ENCODE measurements around the gene CCNC. TPM values are rescaled to one million over a fixed set of nuclear protein-coding genes. Genes with fewer than 3 reads are reported as not detected.

CCNC gene
- total RNA-seq, 1 donor from 2014 or later, result 49.3 TPM

DNA sequence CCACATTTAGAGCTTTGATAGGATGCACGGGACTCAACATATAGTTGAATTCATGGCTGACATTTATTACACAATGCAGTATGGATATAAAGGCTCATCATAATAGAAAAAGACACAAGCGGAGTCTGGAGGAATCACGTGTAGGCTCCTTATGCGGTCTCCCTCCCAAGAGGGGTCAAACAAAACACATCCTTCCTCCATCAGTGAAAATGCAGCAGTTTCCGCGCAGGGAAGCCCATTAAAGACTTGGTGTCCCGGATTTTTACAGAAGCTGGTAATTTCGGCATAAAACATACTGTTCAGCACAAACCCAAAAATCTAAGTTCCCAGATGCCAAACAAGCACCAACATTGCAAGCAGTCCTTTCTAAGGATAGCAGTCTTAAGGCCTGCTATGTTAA, 54.4 kb downstream of the CCNC start:
- Mint-ChIP-seq H3K27ac (ENCODE audit: unreplicated experiment) (peak overlapping the region; percentile 96), H3K36me3 (ENCODE audit: unreplicated experiment) (no peaks in the 10 kb centered on the region), H3K27me3 (ENCODE audit: unreplicated experiment) (peaks cover 7% of the 10 kb centered on the region), H3K4me1 (ENCODE audit: low read depth, unreplicated experiment) (peaks cover 21% of the 10 kb centered on the region), H3K9me3 (ENCODE audit: unreplicated experiment) (peaks cover 7% of the 10 kb centered on the region), H3K4me3 (ENCODE audit: unreplicated experiment) (peak overlapping the region; percentile 98)
- TF ChIP-seq, protein P1, sequence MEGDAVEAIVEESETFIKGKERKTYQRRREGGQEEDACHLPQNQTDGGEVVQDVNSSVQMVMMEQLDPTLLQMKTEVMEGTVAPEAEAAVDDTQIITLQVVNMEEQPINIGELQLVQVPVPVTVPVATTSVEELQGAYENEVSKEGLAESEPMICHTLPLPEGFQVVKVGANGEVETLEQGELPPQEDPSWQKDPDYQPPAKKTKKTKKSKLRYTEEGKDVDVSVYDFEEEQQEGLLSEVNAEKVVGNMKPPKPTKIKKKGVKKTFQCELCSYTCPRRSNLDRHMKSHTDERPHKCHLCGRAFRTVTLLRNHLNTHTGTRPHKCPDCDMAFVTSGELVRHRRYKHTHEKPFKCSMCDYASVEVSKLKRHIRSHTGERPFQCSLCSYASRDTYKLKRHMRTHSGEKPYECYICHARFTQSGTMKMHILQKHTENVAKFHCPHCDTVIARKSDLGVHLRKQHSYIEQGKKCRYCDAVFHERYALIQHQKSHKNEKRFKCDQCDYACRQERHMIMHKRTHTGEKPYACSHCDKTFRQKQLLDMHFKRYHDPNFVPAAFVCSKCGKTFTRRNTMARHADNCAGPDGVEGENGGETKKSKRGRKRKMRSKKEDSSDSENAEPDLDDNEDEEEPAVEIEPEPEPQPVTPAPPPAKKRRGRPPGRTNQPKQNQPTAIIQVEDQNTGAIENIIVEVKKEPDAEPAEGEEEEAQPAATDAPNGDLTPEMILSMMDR (IDR thresholded peaks at IDR 0.05; ENCODE audit: partially characterized antibody, unreplicated experiment), result no peak
- peak; percentile 20 for DNase-seq

GRCh38 chr6:99512033-99512432, 56.4 kb downstream of the CCNC start:
- Mint-ChIP-seq H3K9me3 (ENCODE audit: unreplicated experiment) (peaks cover 7% of the 10 kb centered on the region), H3K4me1 (ENCODE audit: low read depth, unreplicated experiment) (peaks cover 34% of the 10 kb centered on the region), H3K4me3 (ENCODE audit: unreplicated experiment) (no peak overlapping the region), H3K27me3 (ENCODE audit: unreplicated experiment) (peaks cover 7% of the 10 kb centered on the region), H3K27ac (ENCODE audit: unreplicated experiment) (no peak overlapping the region), H3K36me3 (ENCODE audit: unreplicated experiment) (no peaks in the 10 kb centered on the region)
- TF ChIP-seq, protein P1 (IDR thresholded peaks at IDR 0.05; ENCODE audit: partially characterized antibody, unreplicated experiment), result no peak
- no peak for DNase-seq

DNA sequence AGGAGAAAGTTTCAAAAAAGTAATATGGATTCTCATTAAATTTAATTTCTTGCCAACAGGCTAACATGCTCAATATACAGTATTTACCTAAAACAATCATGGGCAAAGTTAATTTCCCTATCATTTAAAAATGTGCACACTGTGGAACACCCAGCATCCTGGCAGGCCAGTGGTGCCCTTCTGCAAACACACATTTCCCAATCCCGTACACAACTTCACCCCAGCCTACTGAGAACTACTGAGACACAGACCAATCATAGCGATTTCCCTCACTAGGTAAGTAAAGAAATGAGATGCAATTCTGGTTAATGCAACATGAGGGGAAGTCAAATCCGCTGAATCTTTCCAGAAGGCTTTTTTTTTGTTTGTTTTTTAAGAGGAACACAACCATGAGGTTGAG, 60.8 kb downstream of the CCNC start:
- no peaks in the 10 kb centered on the region for H3K9me3 Mint-ChIP-seq (ENCODE audit: unreplicated experiment)

GRCh38 chr6:99501762-99502161, 66.7 kb downstream of the CCNC start:
- Mint-ChIP-seq H3K9me3 (ENCODE audit: unreplicated experiment) (no peaks in the 10 kb centered on the region), H3K27ac (ENCODE audit: unreplicated experiment) (no peak overlapping the region), H3K4me1 (ENCODE audit: low read depth, unreplicated experiment) (peaks cover under 1% of the 10 kb centered on the region), H3K4me3 (ENCODE audit: unreplicated experiment) (no peak overlapping the region), H3K36me3 (ENCODE audit: unreplicated experiment) (no peaks in the 10 kb centered on the region), H3K27me3 (ENCODE audit: unreplicated experiment) (no peaks in the 10 kb centered on the region)
- TF ChIP-seq, protein P1 (IDR thresholded peaks at IDR 0.05; ENCODE audit: partially characterized antibody, unreplicated experiment), result no peak
- no peak for DNase-seq

More for the DNA sequence above, 60.8 kb downstream of the CCNC start:
- Mint-ChIP-seq H3K36me3 (ENCODE audit: unreplicated experiment) (no peaks in the 10 kb centered on the region), H3K4me1 (ENCODE audit: low read depth, unreplicated experiment) (peaks cover 21% of the 10 kb centered on the region), H3K27me3 (ENCODE audit: unreplicated experiment) (no peaks in the 10 kb centered on the region), H3K4me3 (ENCODE audit: unreplicated experiment) (no peak overlapping the region), H3K27ac (ENCODE audit: unreplicated experiment) (no peak overlapping the region)
- TF ChIP-seq, protein P1 (IDR thresholded peaks at IDR 0.05; ENCODE audit: partially characterized antibody, unreplicated experiment), result no peak
- DNase-seq, result no peak

GRCh38 chr6:99498421-99498820, 70.0 kb downstream of the CCNC start:
- no peaks in the 10 kb centered on the region for H3K36me3 Mint-ChIP-seq (ENCODE audit: unreplicated experiment)
- H3K4me3 Mint-ChIP-seq (ENCODE audit: unreplicated experiment), result no peak overlapping the region
- no peaks in the 10 kb centered on the region for H3K27me3 Mint-ChIP-seq (ENCODE audit: unreplicated experiment)
- DNase-seq, result no peak
- no peak overlapping the region for H3K27ac Mint-ChIP-seq (ENCODE audit: unreplicated experiment)
- H3K4me1 Mint-ChIP-seq (ENCODE audit: low read depth, unreplicated experiment), result peaks cover 2% of the 10 kb centered on the region
- H3K9me3 Mint-ChIP-seq (ENCODE audit: unreplicated experiment), result no peaks in the 10 kb centered on the region
- TF ChIP-seq, protein P1 (IDR thresholded peaks at IDR 0.05; ENCODE audit: partially characterized antibody, unreplicated experiment), result no peak

All from glutamatergic neuron (in vitro differentiated cells).